Calu3 (cell line): ENCODE results near the gene GANC. TPM values are rescaled to one million over a fixed set of nuclear protein-coding genes. Genes with fewer than 3 reads are reported as not detected.
A peak's percentile ranks its signal among the peaks of the same experiment; 100 is the strongest.
"Not testable (repeated sequence)": the region's sequence is repeated elsewhere in the genome, so short reads cannot be mapped to it uniquely, and the experiment has no call there.

Source experiments
- Bru-seq: library from RNA; stranded (reverse); fragments of 400-500 nt; gene quantifications from one replicate; lab custom pipeline; 2021; lab: Mats Ljungman, UMichigan
- BruChase-seq, 2 experiments: library from RNA; stranded (reverse); fragments of 400-500 nt; gene quantifications; one replicate each; lab custom pipeline; 2021; lab: Mats Ljungman, UMichigan
- BruUV-seq: library from RNA; stranded (reverse); fragments of 400-500 nt; replicated peaks from 2 replicates; lab custom pipeline; 2021; lab: Mats Ljungman, UMichigan
- CTCF ChIA-PET: fragments of 300-600 bp; sonication (Branson Sonifier 250); formaldehyde crosslinking; loops from one replicate; lab custom pipeline; 2022; ENCODE audit warnings: antibody characterized with exemption; lab: Charles Lee
- DNase-seq: peaks from one replicate; pipeline ENCODE4 v3.0.0; 2022
- H3K27ac Mint-ChIP-seq: one replicate; pipeline ENCODE4 v1.8.0; 2022; ENCODE audit warnings: mixed read lengths; ENCODE audit not compliant: unreplicated experiment
- H3K27me3 Mint-ChIP-seq: one replicate; pipeline ENCODE4 v1.8.0; 2022; ENCODE audit warnings: mixed read lengths; ENCODE audit not compliant: unreplicated experiment
- H3K36me3 Mint-ChIP-seq: one replicate; pipeline ENCODE4 v1.8.0; 2022; ENCODE audit warnings: mild to moderate bottlenecking, moderate library complexity, mixed read lengths; ENCODE audit not compliant: insufficient read depth, unreplicated experiment
- H3K4me1 Mint-ChIP-seq: one replicate; pipeline ENCODE4 v1.8.0; 2022; ENCODE audit warnings: mild to moderate bottlenecking, low read depth, mixed read lengths; ENCODE audit not compliant: unreplicated experiment
- H3K4me3 Mint-ChIP-seq: one replicate; pipeline ENCODE4 v1.8.0; 2022; ENCODE audit warnings: mild to moderate bottlenecking, low read depth, moderate library complexity, mixed read lengths; ENCODE audit not compliant: unreplicated experiment
- H3K9me3 Mint-ChIP-seq: one replicate; pipeline ENCODE4 v1.8.0; 2022; ENCODE audit warnings: low read depth, mixed read lengths; ENCODE audit not compliant: unreplicated experiment
- intact Hi-C: fragments of 100-400 bp; cut with micrococcal nuclease; formaldehyde crosslinking; loops from one replicate; pipeline ENCODE4 v1.10.0; 2022; ENCODE audit not compliant: unreplicated experiment
- long read RNA-seq: library from polyadenylated mRNA; stranded (forward); transcript quantifications from one replicate; pipeline ENCODE4 v2.0.0, GENCODE V29; 2022
- total RNA-seq: library from RNA; stranded (reverse); gene quantifications from 2 replicates; pipeline ENCODE4 v1.2.3, GENCODE V29; 2022
- TF ChIP-seq, protein P1 (sequence below): fragments of 200-600 bp; IDR thresholded peaks from one replicate; pipeline ENCODE4 v1.8.0; 2022; ENCODE audit warnings: antibody characterized with exemption; ENCODE audit not compliant: unreplicated experiment

Gene GANC, protein sequence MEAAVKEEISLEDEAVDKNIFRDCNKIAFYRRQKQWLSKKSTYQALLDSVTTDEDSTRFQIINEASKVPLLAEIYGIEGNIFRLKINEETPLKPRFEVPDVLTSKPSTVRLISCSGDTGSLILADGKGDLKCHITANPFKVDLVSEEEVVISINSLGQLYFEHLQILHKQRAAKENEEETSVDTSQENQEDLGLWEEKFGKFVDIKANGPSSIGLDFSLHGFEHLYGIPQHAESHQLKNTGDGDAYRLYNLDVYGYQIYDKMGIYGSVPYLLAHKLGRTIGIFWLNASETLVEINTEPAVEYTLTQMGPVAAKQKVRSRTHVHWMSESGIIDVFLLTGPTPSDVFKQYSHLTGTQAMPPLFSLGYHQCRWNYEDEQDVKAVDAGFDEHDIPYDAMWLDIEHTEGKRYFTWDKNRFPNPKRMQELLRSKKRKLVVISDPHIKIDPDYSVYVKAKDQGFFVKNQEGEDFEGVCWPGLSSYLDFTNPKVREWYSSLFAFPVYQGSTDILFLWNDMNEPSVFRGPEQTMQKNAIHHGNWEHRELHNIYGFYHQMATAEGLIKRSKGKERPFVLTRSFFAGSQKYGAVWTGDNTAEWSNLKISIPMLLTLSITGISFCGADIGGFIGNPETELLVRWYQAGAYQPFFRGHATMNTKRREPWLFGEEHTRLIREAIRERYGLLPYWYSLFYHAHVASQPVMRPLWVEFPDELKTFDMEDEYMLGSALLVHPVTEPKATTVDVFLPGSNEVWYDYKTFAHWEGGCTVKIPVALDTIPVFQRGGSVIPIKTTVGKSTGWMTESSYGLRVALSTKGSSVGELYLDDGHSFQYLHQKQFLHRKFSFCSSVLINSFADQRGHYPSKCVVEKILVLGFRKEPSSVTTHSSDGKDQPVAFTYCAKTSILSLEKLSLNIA (N-terminal part only)
- 10.8 and 12.7 TPM in 2 replicates for total RNA-seq
- Bru-seq, nascent RNA, result percentile 42 among the genes with signal in this experiment
- BruChase-seq, experiment 1, labeled RNA remaining after a 6-hour chase, result percentile 41 among the genes with signal in this experiment
- BruChase-seq, experiment 2, labeled RNA remaining after a 2-hour chase, result percentile 43 among the genes with signal in this experiment
- long read RNA-seq, partial matches to known transcripts, result 2 of 6 reads
- long read RNA-seq, other reads (novel, unspliced or antisense), result 3 of 6 reads

DNA sequence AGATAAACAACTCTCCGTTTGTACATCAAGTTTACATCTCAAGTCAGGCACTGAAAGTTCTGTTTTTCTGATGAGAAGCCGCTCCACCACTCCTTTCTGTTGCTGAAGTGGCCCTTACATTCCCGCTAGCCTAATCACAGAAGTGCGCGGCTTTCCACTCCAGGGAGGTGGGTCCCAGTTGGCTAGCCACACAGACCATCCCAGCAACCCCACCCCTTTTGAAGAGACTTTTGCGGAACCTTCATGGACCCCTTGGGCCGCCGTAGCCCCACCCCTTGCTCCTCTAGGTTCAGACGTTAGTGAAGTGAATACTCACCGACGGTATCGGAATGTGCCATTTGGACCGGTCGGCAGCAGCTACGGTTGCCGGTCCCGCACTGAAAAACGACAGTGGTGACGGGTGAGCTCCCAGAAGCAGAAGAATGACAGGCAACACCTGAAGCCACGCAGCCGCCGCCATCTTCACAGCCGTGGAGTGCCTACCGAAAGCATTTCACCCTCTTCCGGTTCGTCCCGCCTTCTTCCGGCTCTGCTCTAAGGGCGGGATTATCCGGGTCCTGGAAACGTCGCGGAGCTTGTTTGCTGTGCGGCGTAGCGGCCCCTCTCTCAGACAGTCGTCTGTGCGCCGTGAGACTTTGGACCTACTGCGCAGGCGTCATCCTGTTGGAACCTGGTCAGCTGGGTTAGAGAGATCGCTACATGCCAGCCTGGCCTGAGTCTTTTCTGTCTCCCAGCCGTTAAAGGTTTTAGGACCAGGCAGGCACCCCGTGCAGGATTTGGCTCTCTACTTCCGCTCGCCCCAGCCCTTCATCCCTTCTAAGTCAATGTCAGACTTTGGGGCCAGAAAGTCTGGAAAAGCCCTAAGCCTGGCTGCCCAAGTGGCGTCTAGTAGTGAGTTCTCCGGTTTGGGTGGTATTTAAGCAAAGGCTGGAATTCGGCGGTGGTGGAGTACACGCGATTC, at the start of gene GANC, which contains the start of gene TMEM87A:
GANC (plus strand) TSS at position 263 of the 961 bp plus-strand sequence. CDS start 1,281 bp downstream, outside the sequence.
TMEM87A (minus strand) TSS at position 495 of the 961 bp plus-strand sequence; CDS start at position 460, 35 bp downstream.
- Mint-ChIP-seq H3K9me3 (no peaks in the 10 kb centered on the region), H3K27me3 (no peaks in the 10 kb centered on the region), H3K27ac (peak within 1 kb of the TSS; percentile 93), H3K4me3 (peak within 1 kb of the TSS; percentile 88), H3K36me3 (peaks cover 22% of the 10 kb centered on the region), H3K4me1 (no peaks in the 10 kb centered on the region)
- CTCF ChIA-PET, result interaction anchor here (0.6 to 0.8 kb wide), 2 partner anchors 18 to 27 kb away, joined by 3 to 5 read pairs; no protein-coding TSS in a partner anchor
- TF ChIP-seq, protein P1, sequence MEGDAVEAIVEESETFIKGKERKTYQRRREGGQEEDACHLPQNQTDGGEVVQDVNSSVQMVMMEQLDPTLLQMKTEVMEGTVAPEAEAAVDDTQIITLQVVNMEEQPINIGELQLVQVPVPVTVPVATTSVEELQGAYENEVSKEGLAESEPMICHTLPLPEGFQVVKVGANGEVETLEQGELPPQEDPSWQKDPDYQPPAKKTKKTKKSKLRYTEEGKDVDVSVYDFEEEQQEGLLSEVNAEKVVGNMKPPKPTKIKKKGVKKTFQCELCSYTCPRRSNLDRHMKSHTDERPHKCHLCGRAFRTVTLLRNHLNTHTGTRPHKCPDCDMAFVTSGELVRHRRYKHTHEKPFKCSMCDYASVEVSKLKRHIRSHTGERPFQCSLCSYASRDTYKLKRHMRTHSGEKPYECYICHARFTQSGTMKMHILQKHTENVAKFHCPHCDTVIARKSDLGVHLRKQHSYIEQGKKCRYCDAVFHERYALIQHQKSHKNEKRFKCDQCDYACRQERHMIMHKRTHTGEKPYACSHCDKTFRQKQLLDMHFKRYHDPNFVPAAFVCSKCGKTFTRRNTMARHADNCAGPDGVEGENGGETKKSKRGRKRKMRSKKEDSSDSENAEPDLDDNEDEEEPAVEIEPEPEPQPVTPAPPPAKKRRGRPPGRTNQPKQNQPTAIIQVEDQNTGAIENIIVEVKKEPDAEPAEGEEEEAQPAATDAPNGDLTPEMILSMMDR, result no peak
- TSS peak; percentile 72 for BruUV-seq
- peak; percentile 89 for DNase-seq
- intact Hi-C loops, result no loop called here

DNA sequence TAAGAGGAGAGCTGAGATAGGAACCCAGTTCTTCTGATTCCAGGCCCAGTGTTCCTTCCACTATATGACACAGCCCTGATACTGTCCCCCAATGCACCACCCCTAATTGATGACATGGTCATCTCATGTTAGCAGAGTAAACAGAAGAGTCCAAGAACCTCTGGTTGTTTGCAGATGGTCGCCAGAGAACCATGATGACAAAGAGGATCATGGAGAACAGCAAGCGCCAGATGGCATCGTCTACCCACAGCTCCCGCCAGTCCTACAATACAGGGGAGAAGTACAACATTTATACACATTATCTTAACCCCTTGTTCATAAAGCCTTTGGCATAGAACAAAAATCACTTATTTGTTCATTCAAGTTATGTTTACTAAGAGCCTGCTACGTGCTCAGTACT, 46.4 kb upstream of the GANC start:
- no peak overlapping the region for H3K4me3 Mint-ChIP-seq
- H3K4me1 Mint-ChIP-seq, result no peaks in the 10 kb centered on the region
- CTCF ChIA-PET, result no interaction called here
- H3K27ac Mint-ChIP-seq, result no peak overlapping the region
- peaks cover 5% of the 10 kb centered on the region for H3K36me3 Mint-ChIP-seq
- TF ChIP-seq, protein P1, result no peak
- intact Hi-C loops, result no loop called here
- H3K9me3 Mint-ChIP-seq, result no peaks in the 10 kb centered on the region
- no peak for DNase-seq
- H3K27me3 Mint-ChIP-seq, result no peaks in the 10 kb centered on the region
- no TSS peak for BruUV-seq

DNA sequence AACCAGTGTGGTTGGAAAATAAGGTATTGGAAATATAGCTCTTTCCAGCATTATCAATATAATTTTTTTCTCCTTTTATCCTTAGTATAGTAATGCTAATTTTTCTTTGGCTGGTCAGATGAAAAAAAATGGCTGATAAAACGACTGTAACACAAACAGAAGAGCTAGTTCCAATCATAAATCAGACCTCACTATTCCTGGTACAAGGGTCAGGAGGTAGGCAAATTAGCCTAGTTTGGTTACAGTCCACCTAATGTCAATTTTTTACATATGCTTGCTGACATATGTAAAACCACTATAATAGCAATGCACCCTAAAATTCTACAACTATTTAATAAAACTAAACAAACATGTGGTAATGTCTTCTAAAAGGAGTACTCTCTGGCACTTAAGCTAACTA, 45.0 kb upstream of the GANC start:
- BruUV-seq, result no TSS peak
- peaks cover 5% of the 10 kb centered on the region for H3K36me3 Mint-ChIP-seq

DNA sequence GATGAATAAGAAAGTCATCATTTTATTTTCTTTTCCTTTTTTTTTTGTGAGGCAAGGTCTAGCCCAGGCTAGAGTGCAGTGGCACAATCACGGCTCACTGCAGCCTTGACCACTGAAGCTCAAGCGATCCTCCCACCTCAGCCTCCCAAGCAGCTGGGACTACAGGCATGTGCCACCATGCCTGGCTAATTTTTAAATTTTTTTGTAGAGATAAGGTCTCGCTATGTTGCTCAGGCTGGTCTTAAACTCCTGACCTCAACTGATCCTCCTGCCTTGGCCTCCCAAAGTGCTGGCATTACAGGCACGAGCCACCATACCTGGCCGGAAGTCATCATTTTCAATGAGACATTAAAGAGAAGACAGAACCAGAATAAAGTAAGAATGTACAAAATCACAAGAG, 44.0 kb upstream of the GANC start:
- DNase-seq, H3K4me3 Mint-ChIP-seq, H3K9me3 Mint-ChIP-seq, CTCF ChIA-PET, intact Hi-C loops, H3K27ac Mint-ChIP-seq, H3K4me1 Mint-ChIP-seq, BruUV-seq, H3K36me3 Mint-ChIP-seq, H3K27me3 Mint-ChIP-seq: not testable (repeated sequence)

More for the DNA sequence above, 45.0 kb upstream of the GANC start:
- CTCF ChIA-PET, result no interaction called here
- H3K27me3 Mint-ChIP-seq, result no peaks in the 10 kb centered on the region
- DNase-seq, result no peak
- TF ChIP-seq, protein P1, result no peak
- no peak overlapping the region for H3K4me3 Mint-ChIP-seq
- H3K4me1 Mint-ChIP-seq, result no peaks in the 10 kb centered on the region
- no peaks in the 10 kb centered on the region for H3K9me3 Mint-ChIP-seq
- no peak overlapping the region for H3K27ac Mint-ChIP-seq
- intact Hi-C loops, result no loop called here
